HG03432 (cell line): ENCODE results near the gene LTB4R2.
"Not testable (repeated sequence)": the region's sequence is repeated elsewhere in the genome, so short reads cannot be mapped to it uniquely, and the experiment has no call there.

ENCODE experiments used
- ATAC-seq: cut with Tn5 transposase; IDR thresholded peaks from one replicate; pipeline ENCODE4 v1.9.1; 2021; ENCODE audit warnings: mild to moderate bottlenecking, moderate library complexity; ENCODE audit not compliant: unreplicated experiment

LTB4R2 gene

DNA sequence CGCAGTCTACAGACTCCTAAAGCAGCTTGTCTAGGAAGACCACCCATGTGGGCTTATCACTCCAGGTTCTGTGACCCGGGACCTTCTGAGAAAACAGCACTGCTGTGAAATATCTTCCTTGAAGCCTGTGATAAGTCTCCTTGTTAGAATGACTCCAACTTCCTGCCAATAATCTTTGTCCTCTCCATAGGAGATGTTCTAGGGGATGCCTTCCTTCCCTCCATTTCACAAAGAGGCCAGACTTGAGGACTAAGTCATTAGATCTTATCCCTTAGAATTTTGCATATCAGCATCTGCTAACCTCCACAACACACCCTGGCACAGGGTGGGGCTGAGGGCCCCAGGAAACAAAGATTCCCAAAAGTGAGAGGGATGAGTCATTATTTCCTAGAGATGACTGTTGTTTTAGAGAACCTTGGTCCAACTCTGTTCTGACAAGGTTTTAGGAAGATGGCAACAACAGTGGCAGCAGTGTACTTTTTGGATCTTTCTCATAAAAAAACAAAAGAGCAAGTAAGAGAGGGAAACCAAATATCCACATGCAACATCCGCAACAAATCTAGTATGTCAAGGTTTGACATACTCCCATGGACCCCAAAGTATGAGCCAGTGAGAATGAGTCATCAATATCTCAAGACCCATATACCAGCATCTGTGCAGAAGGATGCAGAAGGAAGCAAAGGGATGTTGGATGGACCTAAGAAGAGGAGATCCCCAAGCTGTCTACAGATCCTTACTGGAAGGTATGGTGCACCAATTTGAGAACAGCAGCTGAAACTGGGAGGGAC is 7.4 kb downstream of the LTB4R2 start:
- ATAC-seq, result no peak

DNA sequence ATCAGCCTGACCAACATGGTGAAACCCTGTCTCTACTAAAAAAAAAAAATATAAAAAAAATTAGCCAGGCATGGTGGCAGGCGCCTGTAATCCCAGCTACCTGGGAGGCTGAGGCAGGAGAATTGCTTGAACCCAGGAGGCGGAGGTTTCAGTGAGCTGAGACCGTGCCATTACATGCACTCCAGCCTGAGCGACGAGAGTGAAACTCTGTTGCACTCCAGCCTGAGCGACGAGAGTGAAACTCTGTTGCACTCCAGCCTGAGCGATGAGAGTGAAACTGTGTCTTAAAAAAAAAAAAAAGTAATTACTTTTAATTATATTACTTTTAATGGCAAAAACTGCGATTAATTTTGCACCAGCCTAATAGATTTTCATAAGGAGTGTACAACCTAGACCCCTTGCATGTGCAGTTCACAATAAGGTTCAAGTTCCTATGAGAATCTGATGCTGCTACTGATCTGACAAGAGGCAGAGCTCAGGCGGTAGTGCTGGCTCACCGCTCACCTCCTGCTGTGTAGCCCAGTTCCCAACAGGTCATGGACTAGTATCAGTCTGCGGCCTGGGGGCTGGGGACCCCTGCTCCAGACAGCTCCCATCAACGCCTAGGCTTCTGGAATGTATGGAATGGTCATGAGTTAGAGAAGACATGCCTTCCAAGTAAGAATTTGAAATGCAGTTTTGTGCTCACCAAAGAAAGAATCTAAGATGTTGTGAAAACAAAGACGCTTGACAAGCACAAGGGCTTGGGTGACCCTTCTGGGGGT is 11.5 kb downstream of the LTB4R2 start:
- no peak for ATAC-seq

DNA sequence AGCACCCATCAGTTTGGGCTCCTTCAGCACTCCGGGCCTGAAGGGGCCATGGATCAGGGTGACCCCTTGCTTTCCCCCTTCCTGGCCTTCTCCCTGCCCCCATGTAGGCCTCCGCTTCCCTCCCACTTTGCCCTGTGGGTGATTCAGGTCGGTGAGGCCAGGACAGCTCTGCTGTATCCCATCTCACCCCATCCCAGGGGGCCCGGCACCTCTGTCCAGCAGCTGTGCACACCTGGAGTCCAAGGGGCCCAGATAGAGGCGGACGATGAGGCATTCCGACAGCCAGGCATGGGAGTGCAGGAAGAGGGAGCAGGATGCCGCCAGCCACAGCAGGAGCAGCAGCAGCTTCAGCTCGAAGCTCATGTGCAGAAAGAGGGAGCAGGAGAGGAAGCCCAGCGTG is 12.7 kb downstream of the LTB4R2 start:
- ATAC-seq, result no peak

- no peak for ATAC-seq
These were observed 13.4 kb downstream of the LTB4R2 start for GRCh38 chr14:24323341-24323740.

DNA sequence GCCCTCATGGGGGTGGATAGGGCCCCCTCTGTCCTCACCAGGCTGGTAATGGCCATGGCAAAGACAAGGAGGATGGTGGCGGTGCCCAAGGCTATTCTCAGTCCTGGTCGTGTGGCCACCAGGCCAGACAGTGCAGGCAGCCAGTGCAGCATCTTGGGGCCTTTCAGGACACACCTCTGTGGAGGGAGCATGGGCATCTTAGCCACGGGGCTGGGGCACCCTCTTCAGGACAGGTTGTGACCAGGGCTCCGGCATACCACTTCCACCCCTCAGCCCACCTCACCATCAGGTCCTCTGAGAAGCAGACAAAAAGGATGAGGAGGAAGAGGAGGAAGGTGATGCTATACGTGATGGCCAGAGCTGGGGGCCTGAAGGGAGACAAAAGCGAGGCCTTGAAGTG is 14.1 kb downstream of the LTB4R2 start:
- ATAC-seq, result no peak

GRCh38 chr14:24325041-24325530 is 15.1 kb downstream of the LTB4R2 start:
- ATAC-seq, result no peak

DNA sequence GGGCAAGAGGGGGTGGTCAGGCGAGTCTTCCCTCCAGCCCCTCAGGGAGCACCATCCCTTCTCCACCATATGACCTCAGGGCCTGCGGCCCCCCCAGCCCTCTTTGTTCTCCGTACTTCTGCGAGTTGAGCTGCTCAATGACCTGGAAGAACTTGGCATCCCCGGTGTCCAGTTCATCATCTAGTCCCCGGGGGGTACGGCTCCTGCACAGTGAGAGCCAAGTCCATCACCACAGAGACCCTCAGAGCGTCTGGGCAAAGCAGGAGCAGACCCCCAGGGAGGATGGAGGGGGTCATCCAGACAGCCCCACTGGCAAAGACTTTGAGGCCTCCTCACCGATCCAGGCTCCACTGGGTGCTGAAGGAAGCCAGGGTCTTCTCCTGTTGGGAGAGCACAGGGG is 16.0 kb downstream of the LTB4R2 start:
- ATAC-seq, result no peak

DNA sequence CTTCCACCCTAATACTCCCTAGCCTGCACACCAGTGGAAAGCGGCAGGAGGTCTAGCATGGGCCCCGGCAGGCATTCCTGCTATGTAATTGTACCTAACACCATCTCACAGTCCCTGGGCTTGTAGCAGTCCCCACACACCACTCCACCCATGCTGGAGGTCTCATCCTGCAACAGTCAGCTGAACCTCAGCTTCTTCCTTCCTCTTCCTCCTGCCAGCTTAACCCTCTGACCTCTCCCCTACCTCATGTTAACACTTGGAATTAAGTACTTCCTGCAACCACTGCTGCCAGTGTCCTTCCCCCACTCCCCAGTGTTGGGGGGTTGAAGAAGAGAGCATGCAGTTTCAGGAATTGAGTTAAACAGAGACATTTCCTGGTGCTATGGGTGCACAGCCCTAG is 17.4 kb downstream of the LTB4R2 start:
- no peak for ATAC-seq

- not testable (repeated sequence) for ATAC-seq
These were observed 18.0 kb downstream of the LTB4R2 start for GRCh38 chr14:24327914-24328313.

- no peak for ATAC-seq
These were observed 19.2 kb downstream of the LTB4R2 start for GRCh38 chr14:24329073-24329663.

GRCh38 chr14:24329736-24330135 is 19.8 kb downstream of the LTB4R2 start:
- no peak for ATAC-seq

- no peak for ATAC-seq
These were observed 21.2 kb downstream of the LTB4R2 start for GRCh38 chr14:24330973-24331674.

GRCh38 chr14:24331731-24332267 is 21.9 kb downstream of the LTB4R2 start:
- no peak for ATAC-seq

DNA sequence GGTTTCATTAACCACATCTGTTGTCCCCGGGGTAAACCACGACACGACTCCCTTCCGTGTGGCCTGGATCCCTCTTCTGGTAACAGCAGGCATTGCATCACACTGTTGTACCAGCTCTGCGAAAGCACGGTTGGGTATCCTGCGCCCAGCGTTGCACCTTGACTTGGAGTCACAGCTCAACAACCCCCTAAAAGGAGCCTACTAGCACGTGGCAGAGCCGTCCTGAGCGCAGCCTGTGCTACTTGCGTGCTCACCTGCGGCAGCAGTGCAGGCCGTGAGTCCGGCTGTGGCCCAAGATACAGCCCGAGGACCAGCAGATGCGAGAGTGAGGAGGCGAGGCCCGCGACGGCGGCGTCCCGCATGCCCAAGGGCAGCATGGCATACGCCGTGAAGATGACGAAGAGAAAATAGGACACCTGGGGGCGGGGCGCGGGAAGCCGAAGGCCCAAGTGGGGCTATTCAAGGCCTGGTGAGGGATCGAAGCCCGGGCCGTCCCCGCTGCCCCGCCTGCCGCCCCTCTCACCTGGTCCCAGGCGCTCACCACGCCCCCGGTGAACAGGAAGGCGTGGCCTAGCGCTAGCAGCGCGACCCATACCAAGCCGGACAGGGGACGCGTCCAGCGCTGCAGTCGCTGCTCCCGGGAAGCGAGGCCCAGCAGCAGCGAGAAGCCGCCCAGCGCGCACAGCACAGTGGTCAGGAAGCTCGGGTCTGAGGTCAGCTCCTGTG is 22.5 kb downstream of the LTB4R2 start:
- peak; percentile 87 for ATAC-seq

DNA sequence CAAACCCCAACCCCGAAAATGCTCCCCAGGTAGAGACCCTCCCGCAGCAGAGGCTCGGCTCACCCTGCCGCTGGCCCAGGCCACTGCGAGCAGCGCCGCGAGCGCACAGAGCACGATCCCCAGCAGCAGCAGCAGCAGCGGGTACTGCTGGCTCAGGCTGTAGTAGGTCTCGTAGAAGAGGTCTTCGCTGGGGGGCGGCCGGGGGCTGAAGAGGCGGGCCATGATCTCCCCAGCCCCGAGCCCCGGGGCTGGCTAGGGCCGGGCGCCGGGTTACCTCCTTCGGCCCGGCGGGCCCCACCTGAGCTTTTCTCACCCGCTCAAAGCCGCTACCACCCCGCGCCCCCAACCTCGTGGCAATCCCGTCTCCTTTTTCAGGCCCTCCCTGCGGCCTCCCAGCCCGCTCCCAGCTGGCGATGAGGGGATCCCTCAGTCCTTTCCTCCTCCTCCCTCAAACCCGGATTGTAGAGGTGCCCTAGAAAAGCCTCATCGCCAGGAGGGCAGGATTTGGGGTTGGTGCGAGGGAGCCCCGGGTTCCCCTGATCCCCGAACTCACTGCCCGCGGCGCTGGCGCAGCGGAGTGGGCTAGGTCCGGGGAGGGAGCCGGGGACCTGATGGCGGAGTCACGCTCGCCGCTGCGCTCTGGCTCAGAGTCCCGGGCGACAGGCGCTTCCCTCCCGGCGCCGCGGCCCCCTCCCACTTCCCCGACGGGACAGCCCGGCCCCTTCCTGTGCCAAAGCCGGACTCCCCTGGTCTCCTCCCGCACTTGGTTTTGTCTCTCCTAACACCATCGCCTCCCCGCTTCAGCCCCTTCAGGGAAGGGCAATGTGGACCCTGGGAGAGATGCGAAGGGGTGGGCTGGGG is 24.7 kb downstream of the LTB4R2 start, which contains the start of gene ADCY4:
Gene ADCY4, minus strand, starts transcription at position 641 of the 861 bp plus-strand sequence. Its CDS starts 419 bp downstream, at position 222.
- ATAC-seq, result no peak

- ATAC-seq, result no peak
These were observed 25.7 kb downstream of the LTB4R2 start for GRCh38 chr14:24335461-24336171.

GRCh38 chr14:24337144-24337823 is 27.3 kb downstream of the LTB4R2 start:
- ATAC-seq, result no peak

- no peak for ATAC-seq
These were observed 27.9 kb downstream of the LTB4R2 start for GRCh38 chr14:24337824-24338175.
